A549 (cell line): Measurements from ENCODE around the gene TMEM107. TPM values are rescaled to one million over a fixed set of nuclear protein-coding genes. Genes with fewer than 3 reads are reported as not detected.

ENCODE experiments used
- ATAC-seq, 2 experiments: fragments of 200-7000 bp in 1 of 2; fragments of >200 bp in 1 of 2; cut with Nextera tagmentation in 1 of 2; cut with Tn5 transposase in 1 of 2; 3 replicates each; pipeline versions ENCODE4 v1.8.0 to v1.9.1; 2018 to 2020; ENCODE audit warnings: mild to moderate bottlenecking in 1 of 2, moderate library complexity in 1 of 2
- CTCF ChIA-PET: fragments of 300-600 bp; sonication (Branson Sonifier 250); formaldehyde crosslinking; extraction: SDS; loops from one replicate; lab custom pipeline; 2021; ENCODE audit warnings: antibody characterized with exemption, inconsistent platforms; lab: Yijun Ruan, JAX
- POLR2A ChIA-PET: fragments of 350-600 bp; formaldehyde crosslinking; extraction: SDS; loops from one replicate; lab custom pipeline; 2021; ENCODE audit warnings: antibody characterized with exemption, inconsistent platforms; lab: Yijun Ruan, JAX
- DNase-seq, 2 experiments: peaks; one replicate each; pipeline versions ENCODE4 v3.0.0 to v3.0.0-alpha.2; 2011 to 2016; ENCODE audit warnings: low read depth in 1 of 2, low spot score in 1 of 2
- FAIRE-seq: peaks from 2 replicates; lab custom pipeline; 2011; peaks lifted over from hg19 to GRCh38; lab: Jason Lieb, UNC
- H3K27ac ChIP-seq, 2 experiments: fragments of >200 bp; sonication (Bioruptor Twin); formaldehyde crosslinking; 3 replicates each; pipeline ENCODE4 v1.5.1; 2016 to 2017
- H3K4me1 ChIP-seq: fragments of >200 bp; sonication (Bioruptor Twin); formaldehyde crosslinking; 3 replicates; pipeline ENCODE4 v1.6.1; 2016
- H3K4me2 ChIP-seq: fragments of >200 bp; sonication (Bioruptor Twin); formaldehyde crosslinking; 3 replicates; pipeline ENCODE4 v1.6.1; 2016
- H3K4me3 ChIP-seq: fragments of >200 bp; sonication (Bioruptor Twin); formaldehyde crosslinking; 3 replicates; pipeline ENCODE4 v1.5.1; 2016
- H3K9me3 ChIP-seq: fragments of >200 bp; sonication (Bioruptor Twin); formaldehyde crosslinking; 3 replicates; pipeline ENCODE4 v1.6.1; 2016
- BCL3 ChIP-seq: fragments of >200 bp; sonication (Bioruptor Twin); formaldehyde crosslinking; IDR thresholded peaks from 3 replicates; pipeline ENCODE4 v1.6.1; 2016
- CEBPB ChIP-seq, 2 experiments: fragments of >200 bp in 1 of 2; sonication (Bioruptor Twin) in 1 of 2; formaldehyde crosslinking in 1 of 2; IDR thresholded peaks; 2 replicates each; pipeline ENCODE4 v1.6.1; 2012 to 2016
- CHD4 ChIP-seq: fragments of 200-600 bp; sonication (generic); IDR thresholded peaks from 2 replicates; pipeline ENCODE4 v1.6.1; 2016; ENCODE audit warnings: antibody characterized with exemption, mild to moderate bottlenecking, borderline replicate concordance
- E2F6 ChIP-seq: IDR thresholded peaks from 2 replicates; pipeline ENCODE4 v1.6.1; 2012; ENCODE audit warnings: low read depth, borderline replicate concordance
- EHF ChIP-seq: fragments of 250-450 bp; sonication (Bioruptor Pico); IDR thresholded peaks from 2 replicates; pipeline ENCODE4 v1.5.0; 2020; ENCODE audit warnings: mild to moderate bottlenecking
- ESRRA ChIP-seq: fragments of 150-350 bp; IDR thresholded peaks from 2 replicates; pipeline ENCODE4 v1.6.1; 2014; ENCODE audit warnings: mild to moderate bottlenecking, low read length, borderline replicate concordance
- JUN ChIP-seq, 2 experiments: fragments of >200 bp; sonication (Bioruptor Twin); formaldehyde crosslinking; IDR thresholded peaks; 2 replicates in 1 of 2; 3 replicates in 1 of 2; pipeline ENCODE4 v1.6.1; 2016 to 2017
- JUNB ChIP-seq: fragments of >200 bp; sonication (Bioruptor Twin); formaldehyde crosslinking; IDR thresholded peaks from 2 replicates; pipeline ENCODE4 v1.6.1; 2016
- MAX ChIP-seq: IDR thresholded peaks from 2 replicates; pipeline ENCODE4 v1.6.1; 2012
- MAZ ChIP-seq: fragments of 150-350 bp; IDR thresholded peaks from 2 replicates; pipeline ENCODE4 v1.6.1; 2014; ENCODE audit warnings: antibody characterized with exemption, low read depth, low read length, borderline replicate concordance
- PHF8 ChIP-seq: fragments of 200-600 bp; sonication (generic); IDR thresholded peaks from 2 replicates; pipeline ENCODE4 v1.6.1; 2016; ENCODE audit warnings: low read depth, mild to moderate bottlenecking, antibody characterized with exemption, moderate library complexity, borderline replicate concordance
- RARB ChIP-seq: fragments of 250-450 bp; sonication (Bioruptor Pico); IDR thresholded peaks from 2 replicates; pipeline ENCODE4 v1.8.0; 2021; ENCODE audit warnings: mild to moderate bottlenecking, moderate library complexity
- ZFP36 ChIP-seq: fragments of 450-650 bp; IDR thresholded peaks from 2 replicates; pipeline ENCODE4 v1.6.1; 2014; ENCODE audit warnings: borderline replicate concordance; ENCODE audit not compliant: partially characterized antibody
- ZNF302 ChIP-seq: fragments of 250-450 bp; sonication (Bioruptor Pico); IDR thresholded peaks from 2 replicates; pipeline ENCODE4 v1.9.0; 2021; ENCODE audit warnings: inconsistent platforms, mild to moderate bottlenecking, moderate library complexity
- WGBS: methylation state at CpG from one replicate; pipeline ENCODE4 v1.1.6; 2017; ENCODE audit errors: missing lambda C conversion rate; 5-methylcytosine and 5-hydroxymethylcytosine counted together
- polyA plus RNA-seq, 4 experiments: library from polyadenylated mRNA; depleted of rRNA in 3 of 4; stranded (reverse); fragments of >200 nt; fragmentation: RNase III in 1 of 4; extraction: RNeasy Plus Mini Kit Qiagen cat#74134 plus additional on column Dnase treatment in 1 of 4; gene quantifications; 2 replicates in 3 of 4; 3 replicates in 1 of 4; pipeline ENCODE4 v1.2.3, GENCODE V29; 2011 to 2017

TMEM107 gene
- polyA plus RNA-seq, 2 of the 4 experiments (the other 2 are of a cell fraction), result 17.0 to 22.8 TPM

DNA sequence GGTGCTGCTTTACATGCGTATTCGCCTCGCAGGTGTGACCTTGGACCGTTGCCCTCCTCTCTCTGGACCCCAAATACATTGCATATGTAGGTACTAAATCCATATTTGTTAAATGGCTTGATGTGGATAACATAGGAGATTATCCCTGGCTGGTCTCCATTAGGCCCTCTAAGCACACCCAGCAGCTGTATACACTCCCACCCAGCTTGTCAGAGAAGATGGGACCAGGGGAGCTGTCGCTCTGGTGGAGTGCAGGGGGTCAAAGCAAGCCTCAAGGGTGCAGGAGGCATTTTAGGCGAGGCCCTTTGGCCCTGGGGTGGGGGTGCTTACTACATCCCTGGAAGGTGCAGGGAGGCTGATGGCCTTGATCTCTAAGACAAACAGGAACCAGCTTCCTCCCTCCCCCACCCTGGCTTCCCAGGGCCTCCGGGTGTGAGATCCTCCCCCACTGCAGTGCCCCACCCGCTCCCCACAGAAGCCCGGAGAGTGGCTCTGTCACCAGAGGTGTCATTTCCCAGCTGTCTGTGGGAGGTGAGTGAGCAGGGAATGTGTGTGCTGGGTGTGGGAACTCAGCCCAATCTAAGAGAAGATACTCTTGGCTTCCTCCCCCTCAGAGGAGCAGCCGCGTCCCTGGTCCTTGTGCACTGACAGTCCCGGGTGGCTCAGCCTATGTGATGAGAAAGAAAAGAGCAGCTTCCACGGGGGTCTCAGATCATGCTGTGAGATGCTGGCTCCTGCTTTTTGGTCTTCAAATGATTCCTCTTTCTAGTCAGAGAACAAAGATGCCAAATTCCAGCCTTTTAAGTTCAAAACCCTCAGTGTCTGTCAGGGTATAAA is 12.0 kb downstream of the TMEM107 start:
- DNase-seq (peak; percentile 48 to 76), ATAC-seq (peak; percentile 33 to 57; a peak in 5 of 6 replicates), FAIRE-seq (no peak)
- TF ChIP-seq MAX, result 0 out of 2 replicates have a peak, but pooled peaks have one; percentile 35
- no peak for TF ChIP-seq ESRRA
- 0 out of 5 replicates have a peak, but pooled peaks of 1 of the 2 experiments have one; percentile 49 for TF ChIP-seq JUN (IDR thresholded peaks at IDR 0.05)
- no peak for TF ChIP-seq MAZ
- POLR2A ChIA-PET, result interaction anchor here (0.6 to 1.5 kb wide), 3 partner anchors 9 to 285 kb away, joined by 3 to 22 read pairs (median 3); no protein-coding TSS in a partner anchor
- Histone ChIP-seq H3K4me1 (peaks cover 34% of the 10 kb centered on the region), H3K4me2 (peak overlapping the region; percentile 85), H3K4me3 (no peak overlapping the region), H3K9me3 (no peaks in the 10 kb centered on the region), H3K27ac (peak overlapping the region; percentile 92 to 98)
- CTCF ChIA-PET, result interaction anchor here (0.8 to 7.5 kb wide), 6 partner anchors 9 to 90 kb away, joined by 3 to 116 read pairs (median 6); partner anchors contain the start of genes ALOXE3 and HES7
- 26% methylated on average over 11 of the region's 13 CpGs for WGBS

- ChIA-PET CTCF (interaction anchor here (0.6 to 19.5 kb wide), 7 partner anchors 10 to 89 kb away, joined by 3 to 601 read pairs (median 6); partner anchors contain the start of genes ALOXE3 and HES7), POLR2A (interaction anchor here (0.6 to 1.5 kb wide), 4 partner anchors 10 to 284 kb away, joined by 3 to 22 read pairs (median 3); no protein-coding TSS in a partner anchor)
- WGBS, result 26% methylated on average over 22 of the region's 55 CpGs
- Histone ChIP-seq H3K4me1 (peaks cover 38% of the 10 kb centered on the region), H3K9me3 (no peaks in the 10 kb centered on the region), H3K27ac (peak overlapping the region; percentile 92 to 98), H3K4me3 (peak overlapping the region; percentile 65), H3K4me2 (peak overlapping the region; percentile 85)
- FAIRE-seq, result no peak
- DNase-seq, result peak in 1 of 2 experiments; percentile 46
- ATAC-seq, result peak; percentile 39 to 52
- TF ChIP-seq BCL3, result peak; percentile 18; the same call in 1 of the 3 replicates
- no peak for TF ChIP-seq EHF (CRISPR knock-in tag)
- peak; percentile 55; the same call in 1 of the 2 replicates for TF ChIP-seq RARB (CRISPR knock-in tag)
- peak; percentile 46 for TF ChIP-seq MAX
- TF ChIP-seq ZNF302 (CRISPR knock-in tag), result no peak
- TF ChIP-seq ZFP36, result no peak
- no peak for TF ChIP-seq CHD4
- peak; percentile 85 for TF ChIP-seq E2F6
- no peak for TF ChIP-seq PHF8
- TF ChIP-seq JUN (IDR thresholded peaks at IDR 0.05), result peak; percentile 20 to 74; a peak in 3 of 5 replicates
- TF ChIP-seq JUNB, result no peak
- peak in 1 of 2 experiments; percentile 63; a peak in 1 of 4 replicates for TF ChIP-seq CEBPB (IDR thresholded peaks at IDR 0.05)
Observed at GRCh38 chr17:8162997-8163977, 12.9 kb downstream of the TMEM107 start.
